Testis (tissue), 3 donors: Measurements from ENCODE around the gene HSPG2. TPM values are rescaled to one million over a fixed set of nuclear protein-coding genes. Genes with fewer than 3 reads are reported as not detected.

ENCODE experiments used
- DNase-seq: peaks from one replicate; pipeline ENCODE4 v3.0.0-alpha.2; 2019
- H3K27ac ChIP-seq, 2 donors: fragments of 200-600 bp; sonication (generic); one replicate each; pipeline ENCODE4 v1.5.1; 2019
- H3K27me3 ChIP-seq: fragments of 200-600 bp; sonication (generic); one replicate; pipeline ENCODE4 v1.5.1; 2019
- H3K36me3 ChIP-seq: fragments of 200-600 bp; sonication (generic); one replicate; pipeline ENCODE4 v1.5.1; 2017; ENCODE audit warnings: low read depth; ENCODE audit errors: missing control alignments
- H3K4me1 ChIP-seq: fragments of 200-600 bp; sonication (generic); one replicate; pipeline ENCODE4 v1.5.1; 2019
- H3K4me3 ChIP-seq, 2 donors: fragments of 200-600 bp; sonication (generic); one replicate each; pipeline ENCODE4 v1.5.1; 2017 to 2019
- H3K9me3 ChIP-seq: fragments of 200-600 bp; sonication (generic); one replicate; pipeline ENCODE4 v1.5.1; 2017
- POLR2A ChIP-seq: fragments of 450-650 bp; IDR thresholded peaks from one replicate; pipeline ENCODE4 v1.6.1; 2017; ENCODE audit warnings: antibody characterized with exemption, mild to moderate bottlenecking, moderate library complexity
- WGBS, 2 donors: methylation state at CpG; one replicate each; pipeline ENCODE4 v1.1.5; 2018; 5-methylcytosine and 5-hydroxymethylcytosine counted together
- intact Hi-C: fragments of 100-400 bp; cut with DNase I; formaldehyde crosslinking; loops from one replicate; pipeline ENCODE4 v1.15.1; 2023; ENCODE audit warnings: low total_unique reads
- polyA plus RNA-seq: library from polyadenylated mRNA; stranded (reverse); fragments of 350-450 nt; fragmentation: Illumina TruSeq; extraction: RNeasy Lipid Tissue Mini Kit (QIAGEN cat#74804); gene quantifications from one replicate; pipeline ENCODE4 v1.2.3, GENCODE V29; 2014; ENCODE audit warnings: low read depth, low replicate concordance; ENCODE audit not compliant: insufficient read depth
- total RNA-seq, 2 donors: library from RNA; depleted of rRNA; stranded (reverse); fragments of >200 nt; gene quantifications; one replicate each; pipeline ENCODE4 v1.2.3, GENCODE V29; 2016
- TF ChIP-seq, protein P1 (sequence below), 3 experiments: fragments of 450-650 bp in 2 of 3; fragments of 200-600 bp in 1 of 3; sonication (generic) in 1 of 3; IDR thresholded peaks; one replicate each; pipeline ENCODE4 v1.5.1; 2016 to 2019; ENCODE audit warnings: antibody characterized with exemption in 3 of 3, mild to moderate bottlenecking in 2 of 3, moderate library complexity in 1 of 3

Gene HSPG2
- total and polyA plus RNA-seq, 3 donors from 2014 or later, result 51.8 to 72.1 (median 54.2) TPM

DNA sequence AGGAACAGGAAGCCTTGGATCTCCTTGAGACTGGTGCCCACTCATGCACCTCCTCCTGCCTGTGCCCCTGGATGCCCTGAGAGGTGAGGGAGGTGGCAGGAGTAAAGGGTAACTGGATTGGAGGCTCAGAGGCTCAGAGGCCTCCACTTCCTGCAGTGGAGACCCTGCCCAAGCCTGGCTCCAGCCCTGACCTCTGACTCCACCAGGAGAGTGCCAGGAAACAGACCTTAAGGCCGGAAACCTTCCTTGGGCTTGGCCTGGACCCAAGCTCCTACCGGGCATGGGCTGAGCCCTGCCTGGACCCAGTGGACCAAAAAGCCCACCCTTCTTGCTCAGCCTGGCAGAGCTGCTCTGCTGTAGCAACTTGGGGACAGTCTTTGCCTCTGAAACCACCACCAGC is 24.7 kb upstream of the HSPG2 start:
- 64% methylated on average over 2 of the region's 2 CpGs; no CpG with 5 or more reads in 1 of the 2 donors for WGBS, 2 donors
- TF ChIP-seq, protein P1, sequence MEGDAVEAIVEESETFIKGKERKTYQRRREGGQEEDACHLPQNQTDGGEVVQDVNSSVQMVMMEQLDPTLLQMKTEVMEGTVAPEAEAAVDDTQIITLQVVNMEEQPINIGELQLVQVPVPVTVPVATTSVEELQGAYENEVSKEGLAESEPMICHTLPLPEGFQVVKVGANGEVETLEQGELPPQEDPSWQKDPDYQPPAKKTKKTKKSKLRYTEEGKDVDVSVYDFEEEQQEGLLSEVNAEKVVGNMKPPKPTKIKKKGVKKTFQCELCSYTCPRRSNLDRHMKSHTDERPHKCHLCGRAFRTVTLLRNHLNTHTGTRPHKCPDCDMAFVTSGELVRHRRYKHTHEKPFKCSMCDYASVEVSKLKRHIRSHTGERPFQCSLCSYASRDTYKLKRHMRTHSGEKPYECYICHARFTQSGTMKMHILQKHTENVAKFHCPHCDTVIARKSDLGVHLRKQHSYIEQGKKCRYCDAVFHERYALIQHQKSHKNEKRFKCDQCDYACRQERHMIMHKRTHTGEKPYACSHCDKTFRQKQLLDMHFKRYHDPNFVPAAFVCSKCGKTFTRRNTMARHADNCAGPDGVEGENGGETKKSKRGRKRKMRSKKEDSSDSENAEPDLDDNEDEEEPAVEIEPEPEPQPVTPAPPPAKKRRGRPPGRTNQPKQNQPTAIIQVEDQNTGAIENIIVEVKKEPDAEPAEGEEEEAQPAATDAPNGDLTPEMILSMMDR (IDR thresholded peaks at IDR 0.05), result no peak
- TF ChIP-seq POLR2A, result no peak
- H3K9me3 ChIP-seq, result no peaks in the 10 kb centered on the region
- H3K27me3 ChIP-seq, result no peaks in the 10 kb centered on the region
- intact Hi-C loops, result no loop called here
- DNase-seq, result no peak
- H3K36me3 ChIP-seq, result no peaks in the 10 kb centered on the region
- peaks cover 5% of the 10 kb centered on the region for H3K4me1 ChIP-seq
- H3K27ac ChIP-seq, result no peak overlapping the region
- no peak overlapping the region for H3K4me3 ChIP-seq

DNA sequence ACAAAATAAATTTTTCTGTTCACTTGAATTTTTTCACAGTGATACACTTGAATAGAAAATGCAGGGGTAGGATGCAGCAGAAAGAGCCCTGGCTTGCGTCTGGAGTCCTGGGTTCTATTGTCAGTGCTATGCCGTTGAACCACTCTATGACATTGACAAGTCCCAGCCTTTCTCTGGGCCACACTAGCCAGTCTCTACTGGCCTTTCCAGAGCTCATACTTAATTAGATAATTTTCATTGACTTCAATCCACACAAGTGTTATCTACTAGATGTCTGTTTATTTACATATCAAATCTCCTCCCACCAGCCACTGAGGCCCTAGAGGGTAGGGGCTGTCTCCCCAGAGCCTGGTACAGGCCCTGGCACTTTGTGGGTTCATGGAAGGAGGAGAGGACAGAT is 24.2 kb upstream of the HSPG2 start:
- intact Hi-C loops, result no loop called here
- Histone ChIP-seq H3K36me3 (no peaks in the 10 kb centered on the region), H3K4me3 (no peak overlapping the region), H3K4me1 (peaks cover 10% of the 10 kb centered on the region), H3K27ac (no peak overlapping the region), H3K9me3 (no peaks in the 10 kb centered on the region), H3K27me3 (no peaks in the 10 kb centered on the region)
- DNase-seq, result no peak
- TF ChIP-seq POLR2A, result no peak
- TF ChIP-seq, protein P1 (IDR thresholded peaks at IDR 0.05), result no peak
- 90 to 91% methylated on average over 2 of the region's 2 CpGs for WGBS, 2 donors

DNA sequence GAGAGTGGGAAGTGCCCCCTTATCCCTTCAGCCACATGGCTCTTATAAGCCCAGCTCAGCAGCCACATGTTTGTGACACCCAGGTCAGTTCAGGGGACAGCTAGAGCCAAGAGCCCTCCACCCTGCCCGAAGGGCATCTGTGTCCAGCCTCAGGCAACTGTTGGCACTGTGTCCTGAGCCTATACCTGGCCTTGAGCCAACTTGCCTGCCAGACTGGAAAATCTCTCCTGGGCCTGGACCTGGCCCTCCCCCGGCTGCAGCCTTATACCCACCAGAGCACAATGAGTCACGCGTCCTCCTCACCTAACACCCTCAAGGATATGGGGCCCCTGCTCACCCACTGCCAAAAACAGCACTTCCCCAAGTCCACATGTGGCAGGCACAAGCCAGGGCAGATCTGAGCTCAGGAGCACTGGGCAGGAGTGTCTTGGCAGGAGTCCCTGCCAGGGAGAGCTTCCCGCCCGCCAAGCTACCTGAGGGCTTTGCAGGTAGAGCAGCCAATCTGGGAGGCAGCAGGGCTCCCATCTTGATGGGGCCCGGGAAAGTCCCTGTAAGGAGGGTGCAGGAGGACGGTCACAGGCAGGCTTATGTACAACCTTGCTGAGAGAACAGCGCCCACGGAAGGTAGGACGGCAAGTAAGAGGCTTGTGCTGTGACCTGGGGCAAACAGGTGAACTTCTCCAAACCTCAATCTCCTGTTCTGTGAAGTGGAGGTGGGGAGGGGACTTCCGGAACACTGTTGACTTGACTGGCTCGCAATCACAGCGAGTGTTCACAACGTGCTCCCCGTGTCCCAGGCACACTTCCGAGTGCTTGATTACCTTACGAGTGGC is 19.8 kb upstream of the HSPG2 start:
- WGBS, 2 donors, result 71 to 77% methylated on average over 13 to 18 of the region's 18 CpGs
- DNase-seq, result no peak

DNA sequence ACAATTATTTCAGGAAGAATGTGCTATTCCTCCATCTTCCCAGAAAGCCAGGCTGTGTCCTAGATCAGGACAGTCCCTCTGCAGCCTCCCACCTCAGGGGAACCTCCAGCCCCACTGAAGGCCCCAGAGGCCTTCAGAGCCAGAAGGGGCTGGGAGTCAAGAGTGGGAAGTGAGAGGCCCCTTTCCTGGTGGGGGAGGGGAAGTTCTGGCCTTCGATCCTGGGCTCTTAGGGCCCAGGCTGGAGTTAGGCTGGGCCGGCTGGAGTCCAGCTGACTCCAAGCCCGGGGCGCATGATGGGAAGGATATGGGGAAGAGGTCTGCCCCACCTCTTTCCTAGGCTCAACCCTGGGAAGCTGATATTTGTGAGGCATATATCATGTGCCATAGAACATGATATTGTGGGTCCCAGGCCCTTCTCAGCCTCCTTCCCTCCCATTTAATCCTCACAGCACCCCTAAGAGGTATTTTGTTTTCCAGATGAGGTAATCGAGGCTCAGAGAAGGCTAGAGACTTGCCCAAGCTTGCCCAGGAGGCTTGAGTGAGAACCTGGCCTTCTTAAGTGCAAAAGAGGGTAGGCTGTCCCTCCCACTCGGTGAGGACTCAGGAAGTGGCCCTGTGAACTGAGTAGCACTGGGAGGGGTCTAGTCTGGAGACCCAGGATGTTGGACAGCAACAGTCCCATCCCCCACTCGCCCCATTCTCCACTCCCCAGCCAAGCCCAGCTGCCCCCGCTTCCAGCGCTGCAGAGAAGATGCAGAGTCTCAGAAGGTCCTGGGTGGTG is 18.6 kb upstream of the HSPG2 start:
- Histone ChIP-seq H3K4me1 (peaks cover 21% of the 10 kb centered on the region), H3K27me3 (no peaks in the 10 kb centered on the region), H3K4me3 (no peak overlapping the region), H3K36me3 (no peaks in the 10 kb centered on the region), H3K27ac (peak overlapping the region; percentile 28 to 71), H3K9me3 (no peaks in the 10 kb centered on the region)
- no peak for TF ChIP-seq POLR2A
- TF ChIP-seq, protein P1 (IDR thresholded peaks at IDR 0.05), result no peak
- 59 to 86% methylated on average over 7 to 9 of the region's 9 CpGs for WGBS, 2 donors
- intact Hi-C loops, result loop anchor here (10.0 kb wide), 1 partner anchor 61 kb away; no protein-coding TSS in a partner anchor
- DNase-seq, result no peak

More for the DNA sequence above, 19.8 kb upstream of the HSPG2 start:
- Histone ChIP-seq H3K27ac (no peak overlapping the region), H3K36me3 (no peaks in the 10 kb centered on the region), H3K4me3 (no peak overlapping the region), H3K27me3 (no peaks in the 10 kb centered on the region), H3K9me3 (no peaks in the 10 kb centered on the region), H3K4me1 (peaks cover 21% of the 10 kb centered on the region)
- TF ChIP-seq, protein P1 (IDR thresholded peaks at IDR 0.05), result no peak
- TF ChIP-seq POLR2A, result no peak
- intact Hi-C loops, result loop anchor here (10.0 kb wide), 1 partner anchor 62 kb away; no protein-coding TSS in a partner anchor
